GM18907 (cell line): ENCODE results near the gene GLIS1.

ENCODE experiments used
- ATAC-seq: cut with Tn5 transposase; IDR thresholded peaks from one replicate; pipeline ENCODE4 v1.9.1; 2021; ENCODE audit warnings: mild to moderate bottlenecking, moderate library complexity; ENCODE audit not compliant: unreplicated experiment

GLIS1 gene

DNA sequence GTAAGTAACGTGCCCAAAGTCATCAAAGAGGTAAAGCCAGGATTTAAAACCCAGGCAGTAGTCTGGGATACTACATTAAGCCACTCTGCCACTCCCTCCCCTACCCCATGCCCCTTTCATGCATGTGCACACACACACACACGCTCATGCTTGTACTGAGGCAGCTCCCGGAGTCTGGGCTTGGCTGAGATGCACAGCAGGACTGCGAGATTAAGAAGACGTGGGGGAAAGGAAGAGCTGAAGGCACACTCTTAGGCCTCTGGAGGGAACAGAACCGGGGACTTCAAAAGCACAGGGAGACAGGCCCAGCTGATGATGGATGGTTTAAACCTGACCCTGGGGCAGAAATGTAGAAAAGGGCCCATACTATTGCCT lies 98.3 kb downstream of the GLIS1 start:
- ATAC-seq = no peak

DNA sequence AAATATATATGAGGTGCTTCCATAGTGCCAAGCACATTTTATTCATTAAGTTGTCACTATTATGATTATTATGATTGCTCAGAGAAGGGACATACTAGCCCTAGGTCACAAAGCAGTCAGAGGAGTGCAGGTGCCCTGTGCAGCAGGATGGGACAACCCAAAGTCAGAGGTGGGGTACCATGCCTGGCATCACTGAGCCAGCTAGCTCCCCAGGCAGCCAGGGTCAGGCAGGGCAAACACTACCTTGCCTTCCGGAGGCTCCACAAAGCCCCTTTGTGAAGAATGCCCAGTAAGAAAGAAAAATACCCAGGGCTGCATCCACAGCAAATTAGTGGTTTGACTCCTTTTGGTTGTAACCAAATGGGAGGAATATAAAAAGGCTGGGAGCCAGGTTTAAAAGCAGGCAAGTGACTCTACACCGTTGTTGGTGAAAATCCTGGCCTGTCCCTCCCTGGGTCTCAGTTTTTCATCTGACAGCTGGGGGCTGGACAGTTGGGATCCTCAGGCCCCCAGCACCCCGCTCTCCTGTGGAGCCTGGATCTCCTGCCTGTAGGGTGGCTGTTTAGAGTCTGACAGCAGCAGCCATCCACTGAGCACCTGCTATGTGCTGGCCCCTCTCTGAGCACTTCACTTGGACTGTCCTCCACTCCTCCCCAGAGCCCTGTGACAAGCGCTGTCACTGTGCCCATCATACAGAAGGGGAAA lies 98.8 kb downstream of the GLIS1 start:
- ATAC-seq = no peak

DNA sequence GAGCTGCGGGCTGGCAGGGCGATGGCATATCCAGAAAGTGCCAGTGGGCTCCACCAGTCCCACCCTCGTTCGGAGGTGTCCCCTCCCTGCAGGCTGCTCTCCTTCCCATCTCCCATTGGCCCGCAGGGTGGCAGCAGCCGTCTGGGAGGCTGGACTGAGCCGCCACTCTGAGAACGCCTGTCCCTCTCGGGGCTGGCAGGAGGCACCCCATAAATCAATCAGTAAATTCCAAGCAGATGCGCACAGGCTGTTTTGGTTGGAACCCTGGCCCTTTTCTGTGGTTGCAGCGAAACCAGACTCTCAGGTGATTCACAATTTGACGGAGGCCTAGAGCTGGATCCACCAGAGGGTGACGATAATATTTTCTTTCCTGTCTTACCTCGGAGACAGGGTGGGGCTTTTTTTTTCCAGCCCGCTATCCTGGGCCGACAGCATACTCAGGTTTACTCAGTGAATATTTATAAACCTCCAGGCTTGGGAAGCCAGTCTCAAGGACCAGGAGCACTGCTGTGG lies 99.7 kb downstream of the GLIS1 start:
- ATAC-seq = no peak

DNA sequence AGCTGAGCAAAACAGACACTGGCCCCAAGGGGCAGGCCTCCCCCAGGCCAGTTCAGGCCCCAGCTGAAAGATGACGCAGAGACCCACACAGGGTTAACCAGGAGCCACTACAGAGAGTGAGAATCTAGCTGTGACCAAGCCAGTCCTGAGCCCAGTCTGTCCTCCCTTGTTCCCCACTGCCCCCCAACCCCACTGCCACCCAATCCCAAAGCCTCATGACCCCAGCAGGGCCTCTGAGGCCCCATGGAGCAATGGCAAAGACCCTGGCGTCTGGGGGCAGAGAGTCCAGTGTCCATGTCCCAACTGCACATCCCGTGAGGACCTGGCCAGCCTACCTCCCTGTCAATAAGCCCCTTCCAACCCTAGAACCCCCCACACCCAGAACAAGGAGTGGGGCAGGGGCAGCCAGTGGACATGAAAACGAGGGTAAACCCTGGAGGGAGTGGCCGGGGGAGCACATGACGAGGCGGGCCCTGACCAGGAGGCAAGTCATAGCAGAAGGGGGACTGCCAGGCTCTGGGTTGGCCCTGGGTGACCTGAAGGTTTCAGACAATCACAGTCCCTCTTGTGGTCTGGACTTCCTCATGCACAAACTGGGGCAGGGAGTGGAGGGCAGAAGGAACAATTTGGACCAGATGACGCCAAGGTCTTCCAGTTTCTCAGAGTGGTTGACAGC lies 100.5 kb downstream of the GLIS1 start:
- no peak for ATAC-seq

DNA sequence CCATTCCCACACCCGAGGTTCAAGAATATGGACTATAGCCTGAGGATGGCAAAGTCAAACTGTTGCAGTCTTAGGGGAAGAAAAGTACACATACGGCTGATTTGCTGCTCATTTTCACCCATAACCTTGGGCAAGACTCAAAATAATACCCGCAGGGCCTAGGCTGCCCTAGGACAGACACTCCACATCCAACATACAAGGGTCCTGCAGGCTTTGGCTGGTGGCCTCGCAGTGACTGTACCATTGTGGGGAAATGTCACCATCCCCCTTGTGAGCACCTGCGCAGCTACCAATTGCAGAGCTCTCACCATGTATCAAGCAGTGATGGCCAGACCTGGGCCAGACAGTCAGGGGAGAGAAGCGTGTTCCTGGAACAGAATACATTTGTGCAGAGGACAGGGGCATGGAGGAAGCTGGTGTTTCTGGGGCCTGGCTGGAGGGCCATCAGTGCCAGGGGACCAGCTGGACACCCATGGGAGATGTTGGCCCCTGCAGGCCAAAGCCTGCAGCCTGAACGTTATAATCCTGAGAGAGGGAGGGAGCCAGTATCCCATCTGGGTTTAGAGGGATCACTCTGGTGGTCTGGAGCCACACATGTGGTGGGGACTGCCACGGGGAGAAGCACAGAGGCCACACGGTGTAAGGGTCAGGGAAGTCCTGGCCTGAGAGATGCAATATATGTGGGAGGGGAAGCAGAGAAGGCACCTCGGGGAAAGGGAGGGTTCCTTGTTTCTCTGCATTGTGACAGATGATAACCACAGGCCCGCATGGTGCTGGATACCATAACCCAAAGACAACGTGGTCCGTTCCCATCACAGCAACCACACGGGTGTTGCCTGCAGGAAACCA lies 101.2 kb downstream of the GLIS1 start:
- ATAC-seq = no peak

DNA sequence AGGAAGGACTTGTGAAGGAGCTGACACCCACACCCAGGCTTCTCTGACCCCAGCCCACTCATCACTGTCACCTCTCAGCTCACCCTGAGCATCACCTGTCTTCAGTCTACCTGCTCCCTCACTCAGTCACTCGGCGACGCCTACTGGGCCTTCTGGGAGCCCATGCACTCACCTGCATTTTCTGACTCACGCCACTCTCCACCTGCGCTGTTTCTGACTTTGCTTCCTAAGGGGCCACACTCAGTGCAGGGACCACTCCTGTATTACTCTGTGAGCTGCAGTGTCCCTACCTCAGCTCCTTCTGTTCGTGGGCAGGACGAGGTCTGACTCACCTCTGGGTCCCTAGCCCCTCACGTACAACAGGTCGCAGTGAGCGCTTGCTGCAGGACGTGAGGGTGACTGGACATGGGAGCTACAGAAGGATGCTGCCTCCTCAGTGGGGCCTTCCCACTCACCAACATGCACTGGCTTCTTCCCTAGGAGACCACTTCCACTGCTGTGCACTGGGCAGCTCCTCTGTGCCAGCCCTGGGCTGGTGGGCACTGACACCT lies 102.3 kb downstream of the GLIS1 start:
- ATAC-seq = no peak

DNA sequence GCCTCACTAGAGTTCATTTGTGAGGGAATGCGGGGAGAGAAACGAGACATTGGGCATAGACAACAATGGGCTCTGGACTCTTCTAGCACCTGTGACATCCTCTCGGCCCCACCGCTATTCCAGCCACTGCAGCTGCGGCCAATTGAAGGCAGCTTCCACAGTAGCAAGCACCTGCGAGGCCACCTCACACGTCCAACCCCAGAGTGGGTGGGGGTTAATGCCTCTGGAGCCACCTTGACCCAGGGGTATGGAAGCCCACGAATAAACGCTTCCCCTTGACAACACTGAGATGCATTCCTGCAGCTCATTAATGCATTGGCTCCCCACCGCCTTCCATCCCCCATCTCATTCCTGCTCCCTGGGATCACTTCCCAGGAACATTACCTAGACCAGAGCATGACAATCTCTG lies 104.4 kb downstream of the GLIS1 start:
- no peak for ATAC-seq

DNA sequence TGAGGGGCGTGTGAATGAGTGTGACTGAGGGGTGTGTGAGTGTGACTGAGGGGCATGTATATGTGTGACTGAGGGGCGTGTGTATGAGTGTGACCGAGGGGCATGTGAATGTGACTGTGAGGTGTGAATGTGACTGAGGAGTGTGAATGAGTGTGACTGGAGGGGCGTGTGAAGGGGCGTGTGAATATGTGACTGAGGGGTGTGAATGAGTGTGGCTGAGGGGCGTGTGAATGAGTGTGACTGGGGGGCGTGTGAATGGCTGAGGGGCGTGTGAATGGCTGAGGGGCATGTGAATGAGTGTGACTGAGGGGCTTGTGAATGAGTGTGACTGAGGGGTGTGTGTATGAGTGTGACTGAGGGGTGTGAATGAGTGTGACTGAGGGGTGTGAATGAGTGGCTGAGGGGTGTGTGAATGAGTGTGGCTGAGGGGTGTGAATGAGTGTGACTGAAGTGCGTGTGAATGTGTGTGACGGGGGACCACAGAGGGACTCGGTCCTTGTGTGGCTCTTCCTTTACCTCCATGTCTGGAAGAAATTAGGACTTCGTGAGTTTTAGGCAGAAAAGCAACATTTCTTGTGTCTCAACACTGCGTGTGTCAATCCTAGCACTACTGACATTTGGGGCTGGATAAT lies 105.8 kb downstream of the GLIS1 start:
- no peak for ATAC-seq

DNA sequence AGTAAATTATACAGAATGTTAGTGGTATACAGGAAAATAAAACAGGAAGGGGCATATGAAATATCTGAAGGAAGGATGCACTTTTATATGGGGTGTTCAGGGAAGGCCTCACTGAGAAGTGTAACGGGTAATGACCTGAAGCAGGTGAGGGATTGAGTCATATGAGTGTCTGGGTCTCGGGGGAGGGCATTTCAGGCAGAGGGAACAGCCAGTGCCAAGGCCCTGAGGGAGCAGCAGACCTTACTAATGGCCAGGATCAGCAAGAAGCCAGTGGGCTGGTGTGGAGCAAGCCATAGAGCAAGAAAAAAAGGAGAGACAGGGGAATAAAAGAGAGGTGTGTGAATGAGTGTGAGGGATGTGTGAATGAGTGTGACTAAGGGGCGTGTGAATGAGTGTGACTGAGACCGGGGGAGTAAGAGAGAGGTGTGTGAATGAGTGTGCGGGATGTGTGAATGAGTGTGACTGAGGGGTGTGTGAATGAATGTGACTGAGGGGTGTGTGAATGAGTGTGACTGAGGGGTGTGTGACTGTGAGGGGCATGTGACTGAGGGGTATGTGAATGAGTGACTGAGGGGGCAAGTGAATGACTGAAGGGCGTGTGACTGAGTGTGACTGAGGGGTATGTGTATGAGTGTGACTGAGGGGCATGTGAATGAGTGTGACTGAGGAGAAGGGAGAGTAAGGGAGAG lies 107.2 kb downstream of the GLIS1 start:
- ATAC-seq = no peak

DNA sequence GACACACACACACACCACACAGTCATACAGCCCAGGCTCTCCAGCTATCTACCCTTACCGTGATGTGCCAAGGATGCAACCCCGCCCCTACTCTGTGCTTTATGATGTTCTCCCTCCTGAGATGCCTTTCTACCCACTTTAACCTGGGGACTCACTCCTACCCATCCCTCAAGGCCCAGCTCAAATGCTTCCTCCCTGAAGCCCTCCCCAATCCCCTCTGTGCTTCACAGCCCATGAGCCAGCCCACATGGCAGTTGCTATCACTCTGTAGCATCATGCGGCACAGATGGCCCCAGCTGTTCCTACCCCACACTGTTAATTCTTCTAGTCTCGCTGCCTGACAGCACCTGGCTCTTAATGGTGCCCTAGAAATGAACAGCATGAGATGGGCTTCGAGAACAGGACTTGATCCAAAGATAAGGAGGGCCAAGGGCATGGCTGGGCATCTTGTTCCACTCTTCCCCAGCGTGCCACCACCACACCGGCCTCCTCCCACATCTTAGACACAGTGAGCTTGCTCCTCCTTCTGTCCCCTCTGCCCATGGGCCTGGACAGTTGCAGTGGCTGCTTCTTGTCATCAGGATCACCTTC lies 109.8 kb downstream of the GLIS1 start:
- ATAC-seq = no peak

DNA sequence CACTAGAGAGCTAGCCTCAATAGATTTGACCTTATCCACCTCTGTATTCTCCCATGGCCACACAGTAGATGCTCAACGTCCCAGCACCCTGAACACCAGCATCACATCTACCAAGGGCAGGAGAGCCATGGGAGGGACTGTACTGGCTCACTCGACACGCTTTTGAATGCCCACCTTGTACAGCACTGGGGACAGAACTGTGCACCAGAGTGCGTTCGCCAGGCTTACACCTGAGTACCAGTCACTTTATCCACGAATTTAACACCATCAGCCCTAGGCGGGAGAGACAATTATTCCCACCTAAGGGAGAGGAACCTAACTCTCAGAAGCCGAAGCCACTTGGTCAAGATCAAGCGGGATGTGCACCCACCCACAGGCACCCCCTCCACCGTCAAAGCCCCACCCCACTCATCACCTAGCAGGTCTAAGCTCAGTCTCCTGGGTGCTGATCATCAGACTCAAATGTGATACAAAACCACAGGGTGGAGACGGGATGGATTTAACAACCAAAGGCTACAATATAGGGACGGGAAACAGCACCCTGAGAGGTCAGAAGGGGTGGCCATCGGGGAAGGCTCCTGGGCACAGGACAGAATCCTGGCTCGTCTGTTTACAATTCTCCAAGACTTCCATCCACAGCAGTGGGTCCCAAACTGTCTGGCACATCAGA lies 110.5 kb downstream of the GLIS1 start:
- no peak for ATAC-seq

DNA sequence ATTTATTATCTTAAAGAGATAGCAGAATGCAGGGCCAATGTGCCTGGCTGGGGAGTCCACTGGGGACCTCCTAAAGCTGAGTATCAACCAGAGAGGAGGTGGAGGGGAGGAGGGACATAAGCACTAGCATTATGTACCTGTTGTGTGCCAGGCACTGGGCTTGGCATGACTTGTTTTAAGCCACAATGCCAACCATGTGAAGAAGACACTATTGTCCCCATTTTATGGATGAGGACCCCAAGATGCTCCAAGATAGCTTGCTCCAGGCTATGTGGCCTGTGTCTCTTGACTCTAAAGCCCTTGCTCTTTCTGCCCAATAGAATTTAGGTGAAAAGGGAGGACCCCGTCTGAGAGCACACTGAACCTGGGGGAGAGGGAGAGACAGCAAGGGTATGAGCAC lies 111.3 kb downstream of the GLIS1 start:
- ATAC-seq = no peak

DNA sequence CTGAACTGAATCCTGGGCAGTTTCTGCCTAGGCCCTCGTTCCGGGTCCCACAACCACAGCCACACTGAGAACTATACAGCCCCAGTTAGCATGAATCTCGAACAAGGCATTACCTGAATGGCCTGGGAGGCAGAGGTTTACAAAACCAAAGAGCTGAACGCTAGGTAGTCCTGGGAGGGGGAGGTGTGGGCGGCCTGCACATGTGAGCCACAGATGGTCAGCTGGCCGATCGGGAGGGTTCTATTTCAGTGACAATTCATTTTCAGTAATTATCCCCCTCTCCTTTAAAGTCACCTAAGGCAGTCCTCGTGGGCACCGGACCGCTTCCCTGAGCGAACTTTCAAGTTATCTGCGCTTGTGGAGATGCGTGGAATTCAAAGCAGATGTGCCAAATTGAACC lies 111.9 kb downstream of the GLIS1 start:
- ATAC-seq = no peak

DNA sequence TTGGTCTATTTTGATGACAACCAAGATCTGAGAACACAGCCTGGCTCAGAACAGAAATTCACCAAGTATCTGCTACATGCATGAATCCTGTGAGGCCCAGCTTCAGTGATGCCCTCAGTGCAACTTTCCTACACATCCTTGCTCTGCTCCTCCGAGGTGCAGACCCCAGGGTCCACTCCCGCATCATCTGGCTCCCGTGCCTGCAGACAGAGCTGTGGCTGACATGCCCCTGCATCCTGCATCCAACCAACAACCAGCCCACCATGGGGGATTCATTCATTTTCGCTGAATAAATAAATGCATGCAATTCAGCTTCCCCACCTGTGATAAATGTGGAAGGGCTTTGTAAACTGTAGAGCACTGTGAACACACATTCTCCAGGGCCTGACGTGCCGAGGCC lies 112.3 kb downstream of the GLIS1 start:
- ATAC-seq = no peak

DNA sequence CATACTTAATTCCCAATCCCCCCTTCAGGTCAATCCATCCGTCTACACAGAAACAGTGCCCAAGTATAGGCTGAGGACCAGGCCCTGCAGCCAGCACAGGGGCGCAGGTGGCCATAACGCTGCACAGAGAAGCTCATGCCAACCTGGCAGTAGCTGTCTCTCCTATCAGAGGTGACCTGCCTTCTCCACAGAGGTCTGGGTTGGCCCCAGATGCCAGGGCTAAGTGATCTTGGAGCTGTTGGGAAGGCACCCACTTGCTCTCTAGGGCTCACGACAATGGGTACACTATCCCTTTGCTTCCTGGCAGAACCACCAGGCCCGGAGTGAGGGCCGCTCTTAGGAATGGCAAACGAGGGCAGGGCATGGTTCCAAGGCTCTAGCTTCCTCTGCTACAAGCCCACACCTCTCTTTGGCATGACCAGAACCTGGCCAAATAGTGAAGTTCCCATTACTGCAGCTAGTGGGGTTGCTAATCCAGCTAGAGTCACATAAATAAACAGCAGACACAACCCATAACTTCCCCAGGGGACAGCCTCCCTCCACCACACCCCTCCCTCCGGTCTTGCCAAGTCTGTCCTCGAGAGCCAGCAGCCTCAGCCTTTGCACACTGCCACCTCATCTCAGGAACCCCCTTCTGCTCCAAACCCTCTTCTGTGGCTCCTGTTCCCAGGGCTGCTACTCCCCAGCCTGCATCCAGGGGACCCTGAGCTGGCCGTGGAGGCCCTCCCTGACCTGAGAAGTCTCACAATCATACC lies 113.0 kb downstream of the GLIS1 start:
- ATAC-seq = no peak

DNA sequence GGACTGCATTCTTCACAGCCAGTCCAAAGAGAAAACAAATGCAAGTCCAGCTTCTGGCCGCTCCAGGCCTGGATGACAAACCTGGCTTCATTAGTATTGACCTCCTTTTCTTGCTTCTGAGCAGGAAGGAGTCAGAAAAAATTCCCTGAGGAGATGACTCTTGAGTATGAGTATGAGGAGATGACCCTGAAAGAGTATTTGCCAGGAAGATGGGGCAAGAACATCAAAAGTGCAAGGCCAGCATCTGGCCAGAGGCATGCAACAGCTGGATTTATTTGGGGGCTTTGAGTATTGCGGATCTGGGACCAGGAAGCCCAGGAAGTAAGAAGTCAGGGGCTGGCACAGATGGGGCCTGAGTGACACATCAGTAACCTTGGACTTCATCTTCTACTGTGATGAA lies 113.9 kb downstream of the GLIS1 start:
- no peak for ATAC-seq

DNA sequence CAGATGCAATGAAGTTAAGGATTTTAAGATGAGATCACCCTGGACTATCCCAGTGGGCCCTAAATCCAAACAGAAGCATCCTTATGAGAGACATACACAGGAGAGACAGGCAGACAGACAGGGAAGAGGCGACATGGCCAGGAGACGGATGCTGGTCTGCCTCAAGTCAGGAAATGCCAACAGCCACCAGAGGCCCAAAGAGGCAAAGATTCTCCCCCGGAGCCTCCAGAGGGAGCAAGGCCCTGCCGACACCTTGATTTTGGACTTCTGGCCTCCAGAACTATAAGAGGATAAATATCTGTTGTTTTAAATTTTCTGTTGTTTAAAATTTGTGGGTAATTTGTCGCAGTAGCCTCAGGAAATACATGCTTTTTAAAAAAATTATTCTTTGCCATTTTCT lies 116.4 kb downstream of the GLIS1 start:
- ATAC-seq = no peak

DNA sequence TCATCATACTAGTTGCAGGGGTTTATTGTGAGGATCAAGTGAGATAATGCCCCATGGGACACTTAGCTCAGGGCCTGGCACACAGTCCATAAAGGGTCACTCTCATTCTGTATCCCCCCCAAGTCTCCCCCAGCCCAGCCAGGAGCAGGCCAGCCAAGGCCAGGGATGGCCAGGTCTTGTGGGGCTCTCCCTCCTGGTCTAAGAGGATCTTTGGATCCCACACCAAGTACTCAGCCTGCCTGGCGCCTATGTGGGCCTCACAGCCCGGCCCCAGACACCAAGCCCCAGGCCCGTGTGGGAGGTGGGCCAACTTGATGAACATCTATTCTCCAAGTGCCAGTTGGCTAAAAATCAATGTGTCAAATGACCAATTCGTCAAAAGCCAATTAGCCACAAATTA lies 117.8 kb downstream of the GLIS1 start:
- no peak for ATAC-seq
